ENCODE results near the gene IQSEC1.

GRCh38 chr3:12895391-12896062 is 177.7 kb downstream of the IQSEC1 start:
- no peak for TF ChIP-seq RAD21 (IDR thresholded peaks at IDR 0.05; ENCODE audit: insufficient read depth, low read depth, low read length)
- TF ChIP-seq TAF1 (IDR thresholded peaks at IDR 0.05; ENCODE audit: borderline replicate concordance, low read depth, low read length): no peak
- no peak for TF ChIP-seq BMI1 (IDR thresholded peaks at IDR 0.05; ENCODE audit: borderline replicate concordance)
- no peak; the same call in 1 of the 2 replicates for TF ChIP-seq POLR2A (IDR thresholded peaks at IDR 0.05; ENCODE audit: low read depth, low read length)
- TF ChIP-seq POLR2AphosphoS5 (IDR thresholded peaks at IDR 0.05; ENCODE audit: low read length): 0 out of 2 replicates have a peak, but pooled peaks have one; percentile 46
- no peak for TF ChIP-seq BCL11A (IDR thresholded peaks at IDR 0.05; ENCODE audit: low read depth, low read length)

All from GM12878 (cell line).